ENCODE results near the gene KCNC2. TPM values are rescaled to one million over a fixed set of nuclear protein-coding genes. Genes with fewer than 3 reads are reported as not detected.

The KCNC2 gene
- total RNA-seq, 2 experiments from 2014 or later, result not detected

GRCh38 chr12:75130811-75131210 is 78.8 kb downstream of the KCNC2 start:
- no peak for DNase-seq
- Mint-ChIP-seq H3K4me1 (ENCODE audit: low read depth) (no peaks in the 10 kb centered on the region), H3K9me3 (no peaks in the 10 kb centered on the region), H3K4me3 (no peak overlapping the region), H3K36me3 (ENCODE audit: low read depth) (no peaks in the 10 kb centered on the region), H3K27me3 (no peaks in the 10 kb centered on the region), H3K27ac (no peak overlapping the region)
- CTCF ChIA-PET, result no interaction called here
- no peak for ATAC-seq
- POLR2A ChIA-PET, result no interaction called here
- TF ChIP-seq, protein P1, sequence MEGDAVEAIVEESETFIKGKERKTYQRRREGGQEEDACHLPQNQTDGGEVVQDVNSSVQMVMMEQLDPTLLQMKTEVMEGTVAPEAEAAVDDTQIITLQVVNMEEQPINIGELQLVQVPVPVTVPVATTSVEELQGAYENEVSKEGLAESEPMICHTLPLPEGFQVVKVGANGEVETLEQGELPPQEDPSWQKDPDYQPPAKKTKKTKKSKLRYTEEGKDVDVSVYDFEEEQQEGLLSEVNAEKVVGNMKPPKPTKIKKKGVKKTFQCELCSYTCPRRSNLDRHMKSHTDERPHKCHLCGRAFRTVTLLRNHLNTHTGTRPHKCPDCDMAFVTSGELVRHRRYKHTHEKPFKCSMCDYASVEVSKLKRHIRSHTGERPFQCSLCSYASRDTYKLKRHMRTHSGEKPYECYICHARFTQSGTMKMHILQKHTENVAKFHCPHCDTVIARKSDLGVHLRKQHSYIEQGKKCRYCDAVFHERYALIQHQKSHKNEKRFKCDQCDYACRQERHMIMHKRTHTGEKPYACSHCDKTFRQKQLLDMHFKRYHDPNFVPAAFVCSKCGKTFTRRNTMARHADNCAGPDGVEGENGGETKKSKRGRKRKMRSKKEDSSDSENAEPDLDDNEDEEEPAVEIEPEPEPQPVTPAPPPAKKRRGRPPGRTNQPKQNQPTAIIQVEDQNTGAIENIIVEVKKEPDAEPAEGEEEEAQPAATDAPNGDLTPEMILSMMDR (IDR thresholded peaks at IDR 0.05), result no peak
- intact Hi-C loops (cut with micrococcal nuclease), result no loop called here

- no peaks in the 10 kb centered on the region for H3K9me3 Mint-ChIP-seq
- H3K27me3 Mint-ChIP-seq, result no peaks in the 10 kb centered on the region
- DNase-seq (no peak), ATAC-seq (no peak)
- no peaks in the 10 kb centered on the region for H3K4me1 Mint-ChIP-seq (ENCODE audit: low read depth)
- intact Hi-C loops (cut with micrococcal nuclease), result no loop called here
- TF ChIP-seq, protein P1 (IDR thresholded peaks at IDR 0.05), result no peak
- CTCF ChIA-PET, result no interaction called here
- H3K36me3 Mint-ChIP-seq (ENCODE audit: low read depth), result no peaks in the 10 kb centered on the region
- H3K4me3 Mint-ChIP-seq, result no peak overlapping the region
- POLR2A ChIA-PET, result no interaction called here
- no peak overlapping the region for H3K27ac Mint-ChIP-seq
Measured at GRCh38 chr12:75129275-75129674, 80.4 kb downstream of the KCNC2 start.

DNA sequence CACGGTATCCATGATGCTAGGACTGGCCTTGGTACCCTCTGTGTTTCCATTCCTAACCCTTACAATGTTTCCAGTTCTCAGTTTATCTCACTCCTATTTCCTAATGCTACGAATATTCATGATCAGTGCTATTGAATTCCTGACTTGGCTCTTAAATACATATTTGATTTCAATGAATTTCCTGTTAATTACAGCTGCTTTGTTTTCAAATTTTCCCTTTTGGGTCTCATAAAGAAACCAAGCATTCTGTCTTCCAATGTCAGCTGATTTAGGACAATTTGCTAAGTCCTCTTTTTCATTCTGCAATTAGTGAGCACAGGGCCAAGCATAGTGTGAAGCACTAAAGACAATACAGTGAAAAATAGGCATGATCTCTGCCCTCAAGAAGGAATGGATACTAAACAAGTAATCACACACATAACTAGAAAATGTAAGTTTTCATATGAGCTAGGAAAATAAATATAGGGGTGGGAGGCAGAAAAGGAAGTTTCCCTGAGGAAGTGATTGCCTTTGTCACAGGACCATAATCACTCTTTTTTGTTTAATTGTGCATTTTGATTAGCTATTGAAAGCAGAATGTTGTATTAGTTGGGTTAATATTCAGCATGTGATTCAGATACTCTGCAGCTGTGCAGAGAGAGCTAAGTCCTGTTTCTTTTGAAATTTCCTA is 88.5 kb downstream of the KCNC2 start:
- DNase-seq (no peak), ATAC-seq (no peak)
- TF ChIP-seq, protein P1 (IDR thresholded peaks at IDR 0.05), result no peak
- H3K27ac Mint-ChIP-seq, result no peak overlapping the region
- no peaks in the 10 kb centered on the region for H3K36me3 Mint-ChIP-seq (ENCODE audit: low read depth)
- H3K27me3 Mint-ChIP-seq, result no peaks in the 10 kb centered on the region
- CTCF ChIA-PET, result no interaction called here
- H3K4me1 Mint-ChIP-seq (ENCODE audit: low read depth), result no peaks in the 10 kb centered on the region
- POLR2A ChIA-PET, result no interaction called here
- intact Hi-C loops (cut with micrococcal nuclease), result no loop called here
- H3K9me3 Mint-ChIP-seq, result no peaks in the 10 kb centered on the region
- H3K4me3 Mint-ChIP-seq, result no peak overlapping the region

- intact Hi-C loops (cut with micrococcal nuclease), result no loop called here
- Mint-ChIP-seq H3K4me1 (ENCODE audit: low read depth) (no peaks in the 10 kb centered on the region), H3K27me3 (no peaks in the 10 kb centered on the region), H3K36me3 (ENCODE audit: low read depth) (no peaks in the 10 kb centered on the region), H3K9me3 (no peaks in the 10 kb centered on the region), H3K4me3 (no peak overlapping the region), H3K27ac (no peak overlapping the region)
- TF ChIP-seq, protein P1 (IDR thresholded peaks at IDR 0.05), result no peak
- ChIA-PET CTCF (no interaction called here), POLR2A (no interaction called here)
- ATAC-seq, result no peak
- DNase-seq, result no peak
Measured at GRCh38 chr12:75120311-75120711, 89.3 kb downstream of the KCNC2 start.

DNA sequence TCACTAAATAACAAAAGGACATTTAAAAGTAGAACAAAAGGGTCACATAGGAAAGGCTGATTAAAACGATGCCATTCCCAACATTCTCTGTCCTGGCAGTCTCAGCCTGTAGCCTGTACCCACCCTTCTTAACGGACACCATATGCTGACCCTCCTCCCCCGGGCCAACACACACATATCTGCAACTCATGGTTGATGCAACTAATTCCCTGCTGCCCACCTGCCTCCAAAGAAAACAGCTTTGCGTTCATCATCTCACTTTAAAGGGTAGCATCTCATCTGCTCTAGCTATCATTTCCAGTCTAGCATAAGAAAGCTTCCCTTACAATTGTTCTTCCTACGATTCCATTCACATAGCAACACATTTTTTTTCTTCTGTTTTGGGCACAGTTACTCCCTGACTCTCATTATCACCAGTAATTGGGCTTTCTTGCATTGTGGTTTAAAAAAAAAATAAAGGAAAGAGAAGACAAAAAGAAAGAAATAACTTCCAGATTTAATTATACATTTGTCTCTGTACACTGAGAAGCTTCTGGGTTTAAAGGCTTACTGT is 92.9 kb downstream of the KCNC2 start:
- no peak for ATAC-seq
- POLR2A ChIA-PET, result no interaction called here
- DNase-seq, result no peak
- Mint-ChIP-seq H3K27me3 (no peaks in the 10 kb centered on the region), H3K27ac (no peak overlapping the region), H3K4me1 (ENCODE audit: low read depth) (no peaks in the 10 kb centered on the region), H3K9me3 (no peaks in the 10 kb centered on the region), H3K4me3 (no peak overlapping the region), H3K36me3 (ENCODE audit: low read depth) (no peaks in the 10 kb centered on the region)
- intact Hi-C loops (cut with micrococcal nuclease), result no loop called here
- TF ChIP-seq, protein P1 (IDR thresholded peaks at IDR 0.05), result no peak
- CTCF ChIA-PET, result interaction anchor here (0.6 kb wide), 1 partner anchor 204 kb away, joined by 3 read pairs; no protein-coding TSS in a partner anchor
